HT1080 (cell line): Measurements from ENCODE around the gene ZFPL1. TPM values are rescaled to one million over a fixed set of nuclear protein-coding genes. Genes with fewer than 3 reads are reported as not detected.

Experiments
- DNase-seq: peaks from one replicate; pipeline ENCODE4 v3.0.0-alpha.2; 2015; ENCODE audit warnings: low read depth
- total RNA-seq: library from RNA; depleted of rRNA; stranded (reverse); fragments of >200 nt; shearing (Covaris generic); gene quantifications from 2 replicates; pipeline ENCODE4 v1.2.3, GENCODE V29; 2014

Gene ZFPL1
- total RNA-seq, 1 experiment from 2014 or later, result 56.6 TPM

DNA sequence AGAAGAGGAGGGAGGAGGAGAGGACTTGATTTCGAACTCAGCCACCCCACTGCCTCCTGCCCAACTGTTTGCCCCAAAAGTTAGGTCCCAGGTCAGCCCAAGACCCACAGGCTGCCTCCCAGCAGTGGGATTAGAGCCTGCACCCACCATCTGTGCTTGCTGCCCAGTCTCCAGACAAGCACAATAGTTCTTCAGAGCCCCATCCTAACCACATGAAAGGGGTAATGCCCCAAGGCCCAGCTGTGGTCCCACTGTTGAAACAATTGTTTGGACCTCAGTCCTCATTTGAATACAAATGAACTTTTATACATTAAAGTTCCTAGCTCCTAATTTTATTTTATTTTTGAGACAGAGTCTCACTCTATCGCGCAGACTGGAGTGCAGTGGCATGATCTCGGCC lies 6.6 kb downstream of the ZFPL1 start:
- DNase-seq, result no peak

DNA sequence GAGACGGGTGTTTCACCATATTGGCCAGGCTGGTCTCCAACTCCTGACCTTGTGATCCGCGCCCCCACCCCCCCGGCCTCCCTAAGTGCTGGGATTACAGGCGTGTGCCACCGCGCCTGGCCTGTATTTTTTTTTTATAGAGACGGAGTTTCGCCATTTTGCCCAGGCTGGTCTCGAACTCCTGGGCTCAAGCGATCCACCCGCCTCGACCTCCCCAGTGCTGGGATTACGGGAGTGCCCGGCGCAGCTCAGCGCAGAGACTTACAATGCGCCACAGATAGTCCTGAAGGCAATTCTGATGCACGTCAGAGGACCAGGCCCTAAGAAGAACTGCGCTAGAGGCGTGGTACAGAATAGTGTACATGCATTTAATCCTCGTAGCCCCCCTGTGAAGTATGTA lies 11.4 kb downstream of the ZFPL1 start:
- no peak for DNase-seq

DNA sequence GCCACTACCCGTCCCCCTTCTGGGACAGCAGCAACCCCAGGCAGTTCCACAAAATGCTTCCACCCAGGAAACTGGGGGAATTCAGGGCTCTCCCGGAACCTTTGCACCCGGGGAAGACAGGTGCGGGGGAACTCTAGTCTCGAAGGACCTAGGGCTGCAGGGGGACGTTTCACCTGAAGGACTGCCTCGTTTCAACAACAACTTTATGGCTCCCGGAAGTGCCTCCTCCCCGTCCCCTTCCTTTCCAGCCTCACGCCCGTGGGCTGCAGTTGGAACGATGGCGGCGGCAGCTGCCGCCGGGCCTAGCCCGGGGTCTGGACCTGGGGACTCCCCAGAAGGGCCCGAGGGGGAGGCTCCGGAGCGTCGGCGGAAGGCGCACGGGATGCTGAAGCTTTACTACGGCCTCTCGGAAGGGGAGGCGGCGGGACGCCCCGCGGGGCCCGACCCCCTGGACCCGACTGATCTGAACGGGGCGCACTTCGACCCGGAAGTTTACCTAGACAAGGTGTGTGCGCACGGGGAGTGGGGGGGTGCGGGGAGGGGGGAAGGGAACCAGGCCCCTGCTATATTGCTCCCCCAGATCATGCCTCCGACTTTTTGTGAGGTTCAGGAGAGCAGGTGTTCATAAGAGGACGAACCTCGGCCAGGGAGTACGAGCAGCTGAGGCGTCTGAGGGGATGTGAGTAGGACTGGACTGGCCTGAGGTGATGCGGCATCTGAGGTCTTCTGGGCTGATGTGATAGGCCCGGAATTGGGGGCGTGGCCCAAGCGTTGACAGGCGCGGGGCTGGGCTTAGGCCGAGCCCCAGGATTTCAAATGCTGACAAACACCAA lies 12.2 kb downstream of the ZFPL1 start, which contains the start of gene VPS51:
Gene VPS51, plus strand, starts transcription at position 241 of the 833 bp plus-strand sequence. Its CDS starts 37 bp downstream, at position 278.
- peak; percentile 83 for DNase-seq

DNA sequence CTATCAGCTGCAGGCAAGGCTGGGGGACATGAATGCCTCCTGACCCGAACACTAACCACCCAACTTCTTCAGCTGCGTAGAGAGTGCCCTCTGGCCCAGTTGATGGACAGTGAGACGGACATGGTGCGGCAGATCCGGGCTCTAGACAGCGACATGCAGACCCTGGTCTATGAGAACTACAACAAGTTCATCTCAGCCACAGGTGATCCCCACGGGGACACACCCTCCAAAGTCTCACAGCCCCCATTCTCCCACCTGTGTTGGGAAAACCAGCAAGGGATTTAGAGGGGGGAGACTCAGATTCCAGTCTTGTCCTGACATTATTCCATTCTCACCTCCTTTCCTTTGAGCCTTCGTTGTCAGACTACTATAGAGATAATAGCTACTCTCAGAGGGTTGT lies 12.9 kb downstream of the ZFPL1 start:
- no peak for DNase-seq

DNA sequence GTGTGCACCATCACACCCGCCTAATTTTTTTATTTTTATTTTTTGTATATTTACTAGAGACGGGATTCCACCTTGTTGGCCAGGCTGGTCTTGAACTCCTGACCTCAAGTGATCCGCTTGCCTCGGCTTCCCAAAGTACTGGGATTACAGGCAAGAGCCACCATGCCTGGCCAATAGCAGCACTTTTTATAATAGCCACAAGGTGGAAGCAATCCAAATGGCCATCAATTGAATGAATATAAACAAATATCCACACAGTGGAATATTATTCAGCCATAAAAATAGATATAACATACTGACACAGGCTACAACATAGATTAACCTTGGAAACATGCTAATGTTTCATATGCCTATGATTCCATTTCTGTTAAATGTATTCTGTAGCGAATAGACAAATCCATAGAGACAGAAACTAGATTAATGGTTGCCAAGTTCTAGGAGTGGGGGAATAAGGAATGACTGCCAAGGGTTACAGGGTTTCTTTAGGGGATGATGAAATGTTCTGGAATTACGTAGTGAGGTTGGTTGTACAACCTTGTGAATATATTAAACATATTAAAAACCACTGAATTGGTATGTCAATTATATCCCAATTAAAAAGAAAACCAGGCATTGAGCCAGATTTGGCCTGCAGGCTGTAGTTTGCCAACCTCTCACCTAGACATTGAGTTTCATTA lies 16.8 kb downstream of the ZFPL1 start:
- no peak for DNase-seq

DNA sequence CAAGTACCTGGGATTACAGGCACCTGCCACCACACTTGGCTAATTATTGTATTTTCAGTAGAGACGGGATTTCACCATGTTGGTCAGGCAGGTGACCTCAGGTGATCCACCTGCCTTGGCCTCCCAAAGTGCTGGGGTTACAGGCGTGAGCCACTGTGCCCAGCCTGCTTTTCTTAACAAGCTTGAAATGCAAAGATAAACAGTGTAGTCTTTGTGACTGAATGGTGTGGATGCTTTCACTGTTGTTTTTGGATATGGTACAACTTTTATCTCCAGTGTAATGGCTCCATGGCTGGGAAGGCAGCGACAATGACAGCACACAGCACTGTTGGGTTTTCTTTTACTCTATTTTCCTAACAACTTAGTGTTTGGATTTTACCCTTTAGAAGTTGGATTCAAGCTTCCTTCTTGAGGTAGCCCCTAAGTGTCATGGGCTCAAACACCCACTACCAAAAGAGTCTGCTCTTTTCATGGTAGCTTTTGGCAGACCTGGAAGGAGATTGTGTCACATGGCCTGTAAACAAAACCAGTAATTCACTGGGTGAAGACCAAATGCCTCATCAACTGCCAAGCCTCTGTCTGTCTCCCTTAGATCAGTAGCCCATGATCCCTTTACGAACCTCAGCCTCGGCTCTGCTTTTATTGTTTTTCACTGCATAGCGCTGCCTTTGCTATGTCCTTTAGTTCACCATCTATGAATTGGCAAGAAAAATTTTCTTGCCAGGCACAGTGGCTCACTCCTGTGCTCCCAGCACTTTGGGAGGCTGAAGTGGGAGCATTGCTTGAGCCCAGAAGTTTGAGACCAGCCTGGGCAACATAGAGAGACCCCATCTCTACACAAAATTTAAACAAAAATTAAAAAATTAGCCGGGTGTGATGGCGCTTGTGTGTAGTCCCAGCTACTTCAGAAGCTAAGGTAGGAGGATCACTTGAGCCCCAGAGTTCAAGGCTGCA lies 18.4 kb downstream of the ZFPL1 start:
- no peak for DNase-seq

DNA sequence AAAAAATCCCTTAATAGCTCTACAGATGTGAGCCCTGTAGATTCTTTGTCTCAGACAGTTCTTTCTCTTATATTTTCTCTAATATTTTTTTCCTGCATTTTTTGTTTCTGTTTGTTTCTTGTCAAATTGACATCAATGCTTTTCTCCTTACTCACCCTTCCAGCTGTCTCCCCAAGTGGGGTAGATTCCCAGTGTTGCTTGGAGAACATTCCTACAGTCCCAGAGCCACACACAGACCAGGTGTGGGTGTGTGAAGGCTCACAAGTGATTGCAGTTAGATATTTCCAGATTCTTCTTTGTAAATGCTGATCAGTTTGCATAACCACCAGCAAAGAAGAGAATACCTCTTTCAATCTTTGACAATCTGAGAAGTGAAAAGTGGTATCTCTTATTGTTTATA lies 19.5 kb downstream of the ZFPL1 start:
- DNase-seq, result no peak

DNA sequence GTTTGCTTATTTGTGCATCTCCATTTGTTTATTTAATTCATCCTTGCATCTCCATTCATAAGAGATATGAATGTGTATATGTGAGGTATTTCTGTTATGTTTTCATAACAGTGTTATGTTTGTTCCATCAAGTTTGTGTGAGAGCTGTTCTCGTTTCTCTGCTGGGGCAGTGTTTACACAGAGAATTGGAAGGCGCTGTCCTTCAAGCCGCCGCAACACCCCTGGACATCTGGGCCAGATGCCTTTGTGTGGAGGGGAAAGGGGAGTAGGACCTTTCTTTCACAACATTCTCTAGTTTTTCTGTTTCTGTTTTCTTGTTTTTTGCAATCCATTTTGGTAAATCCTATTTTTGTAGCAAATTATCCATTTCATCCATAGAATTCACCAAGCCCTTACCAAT lies 20.6 kb downstream of the ZFPL1 start:
- DNase-seq, result no peak

DNA sequence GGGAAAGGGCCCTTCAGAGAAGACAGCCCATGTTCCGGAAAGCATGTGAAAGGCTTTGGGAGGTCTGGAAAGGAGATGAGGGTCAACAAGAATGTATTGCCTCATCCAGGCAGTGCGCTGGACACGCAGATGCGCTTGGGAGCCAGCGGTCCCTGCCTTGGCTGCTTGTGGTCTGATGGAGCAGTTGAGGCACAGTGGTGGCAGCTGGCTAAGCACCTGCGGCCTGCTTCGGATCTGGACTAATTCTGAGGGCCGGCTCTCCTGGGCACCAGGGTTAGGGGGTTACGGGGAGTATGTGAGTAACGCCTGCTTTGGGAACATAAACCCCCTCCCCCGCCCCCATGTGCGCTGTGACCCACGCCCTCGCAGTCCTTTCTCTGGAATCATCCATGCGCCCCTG lies 23.1 kb downstream of the ZFPL1 start:
- no peak for DNase-seq

DNA sequence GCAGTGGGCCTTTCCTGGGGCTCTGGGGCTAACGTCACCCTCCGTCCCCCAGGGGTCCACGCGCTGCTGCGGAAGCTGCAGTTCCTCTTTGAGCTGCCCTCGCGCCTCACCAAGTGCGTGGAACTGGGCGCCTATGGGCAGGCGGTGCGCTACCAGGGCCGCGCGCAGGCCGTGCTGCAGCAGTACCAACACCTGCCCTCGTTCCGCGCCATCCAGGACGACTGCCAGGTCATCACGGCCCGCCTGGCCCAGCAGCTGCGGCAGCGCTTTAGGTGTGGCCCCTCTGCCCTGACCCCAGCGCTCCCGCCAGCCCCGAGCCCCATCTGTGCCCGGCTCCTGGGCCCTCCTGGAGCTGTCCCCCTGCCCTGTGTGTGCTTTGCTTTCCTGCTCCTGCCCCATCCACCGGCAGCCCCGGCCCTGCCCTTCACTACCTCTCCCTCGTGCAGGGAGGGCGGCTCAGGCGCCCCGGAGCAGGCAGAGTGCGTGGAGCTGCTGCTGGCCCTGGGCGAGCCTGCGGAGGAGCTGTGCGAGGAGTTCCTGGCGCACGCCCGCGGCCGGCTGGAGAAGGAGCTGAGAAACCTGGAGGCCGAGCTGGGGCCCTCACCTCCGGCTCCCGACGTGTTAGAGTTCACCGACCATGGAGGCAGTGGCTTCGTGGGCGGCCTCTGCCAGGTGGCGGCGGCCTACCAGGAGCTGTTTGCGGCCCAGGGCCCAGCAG lies 23.9 kb downstream of the ZFPL1 start:
- DNase-seq, result no peak

DNA sequence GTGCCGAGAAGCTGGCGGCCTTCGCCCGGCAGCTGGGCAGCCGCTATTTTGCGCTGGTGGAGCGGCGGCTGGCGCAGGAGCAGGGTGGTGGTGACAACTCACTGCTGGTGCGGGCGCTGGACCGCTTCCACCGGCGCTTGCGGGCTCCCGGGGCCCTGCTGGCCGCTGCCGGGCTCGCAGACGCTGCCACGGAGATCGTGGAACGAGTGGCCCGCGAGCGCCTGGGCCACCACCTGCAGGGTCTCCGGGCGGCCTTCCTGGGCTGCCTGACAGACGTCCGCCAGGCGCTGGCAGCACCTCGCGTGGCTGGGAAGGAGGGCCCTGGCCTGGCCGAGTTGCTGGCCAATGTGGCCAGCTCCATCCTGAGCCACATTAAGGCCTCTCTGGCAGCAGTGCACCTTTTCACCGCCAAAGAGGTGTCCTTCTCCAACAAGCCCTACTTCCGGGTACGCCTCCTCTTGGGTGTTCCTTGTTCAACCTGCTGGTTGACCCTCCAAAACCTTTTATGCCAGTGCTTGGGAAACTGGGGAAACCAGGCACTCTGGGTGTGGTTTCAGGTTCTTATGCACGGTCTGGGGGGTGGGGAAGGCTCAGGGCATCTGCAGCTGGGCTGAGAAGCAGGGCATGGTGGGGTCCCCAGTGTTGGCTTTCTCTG lies 24.6 kb downstream of the ZFPL1 start:
- DNase-seq, result no peak

DNA sequence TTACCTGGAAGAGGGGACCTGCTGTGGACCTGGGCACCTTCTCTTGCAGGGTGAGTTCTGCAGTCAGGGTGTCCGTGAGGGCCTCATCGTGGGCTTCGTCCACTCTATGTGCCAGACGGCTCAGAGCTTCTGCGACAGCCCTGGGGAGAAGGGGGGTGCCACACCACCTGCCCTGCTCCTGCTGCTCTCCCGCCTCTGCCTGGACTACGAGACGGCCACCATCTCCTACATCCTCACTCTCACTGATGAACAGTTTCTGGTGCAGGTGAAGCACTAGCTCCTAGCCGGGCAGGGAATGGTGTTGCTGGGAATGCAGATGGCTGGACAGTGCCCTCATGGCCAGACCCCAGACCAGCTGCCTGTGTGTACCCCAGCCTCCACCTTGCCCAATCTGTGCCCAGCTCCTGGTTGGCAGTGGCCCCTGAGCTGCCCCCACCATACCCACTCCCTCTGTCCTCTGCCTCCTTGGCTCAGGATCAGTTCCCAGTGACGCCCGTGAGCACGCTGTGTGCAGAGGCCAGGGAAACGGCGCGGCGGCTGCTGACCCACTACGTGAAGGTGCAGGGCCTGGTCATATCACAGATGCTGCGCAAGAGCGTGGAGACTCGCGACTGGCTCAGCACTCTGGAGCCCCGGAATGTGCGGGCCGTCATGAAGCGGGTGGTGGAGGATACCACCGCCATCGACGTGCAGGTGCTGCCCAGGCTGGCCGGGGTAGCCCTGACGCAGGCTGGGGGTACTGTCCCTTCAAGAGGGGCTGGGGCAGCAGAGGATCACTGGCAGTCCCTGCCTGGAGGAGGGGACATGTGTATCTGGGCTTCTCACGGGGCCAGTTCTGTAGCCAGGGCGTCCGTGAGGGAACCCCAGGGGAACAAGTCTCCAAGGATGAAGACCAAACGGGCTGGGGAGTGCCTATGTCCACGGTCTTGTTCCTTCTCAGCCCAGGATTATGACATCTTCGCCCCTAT lies 25.5 kb downstream of the ZFPL1 start:
- DNase-seq, result no peak

DNA sequence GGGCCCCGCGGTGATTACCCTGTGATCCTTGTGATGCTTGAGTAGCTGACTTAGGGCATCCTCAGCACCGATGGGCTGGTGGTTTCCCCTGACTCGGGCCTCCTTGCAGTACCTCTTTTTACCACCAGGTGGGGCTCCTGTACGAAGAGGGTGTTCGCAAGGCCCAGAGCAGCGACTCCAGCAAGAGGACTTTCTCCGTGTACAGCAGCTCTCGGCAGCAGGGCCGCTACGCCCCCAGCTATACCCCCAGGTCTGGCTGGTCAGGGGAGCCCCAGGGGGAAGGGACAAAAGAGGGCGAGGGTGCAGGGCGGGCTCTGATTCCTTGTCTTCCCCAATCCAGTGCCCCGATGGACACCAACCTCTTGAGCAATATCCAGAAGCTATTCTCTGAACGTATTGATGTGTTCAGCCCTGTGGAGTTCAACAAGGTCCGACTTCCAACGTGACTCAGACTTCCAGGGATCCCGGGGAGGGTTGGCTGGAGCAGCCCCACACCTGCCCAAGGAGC lies 26.4 kb downstream of the ZFPL1 start:
- peak; percentile 80 for DNase-seq

DNA sequence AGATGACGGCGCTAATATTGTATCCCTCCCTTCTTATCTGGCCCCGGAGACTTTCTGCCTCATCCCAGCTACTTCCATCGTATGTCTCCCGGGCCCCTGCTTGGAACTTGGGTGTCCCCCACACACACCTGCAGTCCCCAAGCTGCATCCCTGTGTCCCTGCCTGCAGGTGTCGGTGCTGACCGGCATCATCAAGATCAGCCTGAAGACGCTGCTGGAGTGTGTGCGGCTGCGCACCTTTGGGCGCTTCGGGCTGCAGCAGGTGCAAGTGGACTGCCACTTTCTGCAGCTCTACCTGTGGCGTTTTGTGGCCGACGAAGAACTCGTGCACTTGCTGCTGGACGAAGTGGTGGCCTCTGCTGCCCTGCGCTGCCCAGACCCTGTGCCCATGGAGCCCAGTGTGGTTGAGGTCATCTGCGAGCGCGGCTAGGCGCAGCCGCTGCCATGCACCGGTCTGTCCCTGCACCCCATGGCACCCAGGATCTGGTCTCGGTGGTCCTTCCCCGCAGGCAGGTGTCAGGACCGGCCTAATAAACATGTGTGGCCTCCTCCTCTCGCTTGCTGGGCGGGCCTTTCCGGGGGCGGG lies 27.2 kb downstream of the ZFPL1 start:
- DNase-seq, result no peak

DNA sequence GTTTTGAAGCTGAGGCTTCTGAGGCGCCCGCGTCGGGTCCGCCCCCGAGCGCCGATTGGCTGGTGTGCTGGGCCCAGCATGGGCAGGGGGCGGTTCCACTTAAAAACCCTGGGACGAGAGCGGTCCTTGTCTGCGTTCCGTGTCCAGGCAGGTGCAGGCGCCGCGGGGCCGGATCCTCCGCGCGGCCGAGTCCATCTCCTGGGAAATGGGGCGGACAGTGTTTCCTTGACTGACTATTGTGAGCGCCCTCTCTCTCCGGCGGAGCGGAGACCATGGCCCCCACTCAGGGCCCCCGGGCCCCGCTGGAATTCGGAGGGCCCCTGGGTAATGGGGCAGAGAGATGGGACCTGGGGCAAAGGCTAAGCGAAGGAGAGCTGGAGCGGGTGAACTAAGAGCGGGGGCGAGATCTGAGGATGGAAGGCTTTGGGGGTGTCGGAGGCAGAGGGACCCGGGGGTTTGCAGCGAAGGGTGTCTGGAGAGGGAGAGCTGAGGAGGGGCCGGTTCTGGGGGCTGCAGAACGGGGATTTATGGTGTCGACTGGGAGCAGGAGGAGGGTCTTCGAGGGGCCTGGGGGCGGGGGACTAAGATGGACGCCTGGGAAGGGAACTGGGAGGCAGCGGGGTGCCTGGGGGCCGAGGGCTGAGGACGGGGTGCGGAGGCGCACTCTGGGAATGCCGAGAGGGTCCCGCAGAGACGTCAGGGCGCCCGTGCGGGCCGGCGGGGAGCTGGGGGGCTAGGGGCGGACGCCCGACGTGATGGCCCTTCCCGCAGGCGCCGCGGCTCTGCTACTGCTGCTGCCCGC lies 27.9 kb downstream of the ZFPL1 start, which contains the start of gene TM7SF2:
Gene TM7SF2, plus strand, starts transcription at position 129 of the 802 bp plus-strand sequence. Its CDS starts 144 bp downstream, at position 273.
- DNase-seq, result no peak

DNA sequence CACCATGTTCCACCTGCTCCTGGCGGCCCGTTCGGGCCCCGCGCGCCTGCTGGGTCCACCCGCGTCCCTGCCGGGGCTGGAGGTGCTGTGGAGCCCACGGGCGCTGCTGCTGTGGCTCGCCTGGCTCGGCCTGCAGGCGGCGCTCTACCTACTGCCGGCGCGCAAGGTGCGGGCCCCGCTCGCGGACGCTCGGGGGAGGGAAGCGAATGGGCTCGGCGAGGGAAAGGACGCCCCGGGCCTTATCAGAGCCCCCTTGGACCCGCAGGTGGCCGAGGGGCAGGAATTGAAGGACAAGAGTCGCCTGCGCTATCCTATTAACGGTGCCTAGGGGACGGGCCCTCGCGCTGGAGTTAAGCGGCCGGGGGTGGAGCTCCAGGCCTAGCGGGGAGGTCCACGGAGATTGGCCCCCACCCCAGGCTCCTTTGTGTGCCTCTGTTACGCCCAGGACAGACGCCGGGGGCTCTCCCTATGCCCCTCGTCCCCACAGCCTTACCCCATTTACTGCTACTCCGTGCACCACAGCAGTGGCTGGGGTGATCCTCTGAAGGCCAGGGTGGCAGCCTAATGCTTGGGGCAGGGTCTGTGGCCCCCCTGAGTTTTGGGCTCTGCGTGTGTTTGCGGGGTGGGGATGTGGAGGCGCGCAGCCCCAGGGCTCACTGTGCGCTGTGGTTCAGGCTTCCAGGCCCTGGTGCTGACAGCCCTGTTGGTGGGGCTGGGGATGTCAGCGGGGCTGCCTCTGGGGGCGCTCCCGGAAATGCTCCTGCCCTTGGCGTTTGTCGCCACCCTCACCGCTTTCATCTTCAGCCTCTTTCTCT lies 28.7 kb downstream of the ZFPL1 start:
- no peak for DNase-seq

DNA sequence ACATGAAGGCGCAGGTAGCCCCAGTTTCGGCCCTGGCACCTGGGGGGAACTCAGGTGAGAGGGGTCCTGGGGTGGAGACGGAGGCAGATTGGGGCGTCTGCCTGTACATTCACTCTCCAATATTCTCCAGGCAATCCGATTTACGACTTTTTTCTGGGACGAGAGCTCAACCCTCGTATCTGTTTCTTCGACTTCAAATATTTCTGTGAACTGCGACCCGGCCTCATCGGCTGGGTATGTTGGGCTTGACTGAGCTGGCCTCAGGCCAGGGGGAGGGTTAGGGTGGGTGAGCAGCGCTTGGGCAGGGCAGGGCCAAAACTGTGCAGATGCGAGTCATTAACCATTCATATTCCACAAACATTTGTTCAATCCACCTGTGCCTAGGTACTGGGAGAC lies 29.3 kb downstream of the ZFPL1 start:
- DNase-seq, result no peak
